ENCODE results near the gene TBC1D8. TPM values are rescaled to one million over a fixed set of nuclear protein-coding genes. Genes with fewer than 3 reads are reported as not detected.

Gene TBC1D8
- total RNA-seq, 1 experiment from 2014 or later = 139 TPM

DNA sequence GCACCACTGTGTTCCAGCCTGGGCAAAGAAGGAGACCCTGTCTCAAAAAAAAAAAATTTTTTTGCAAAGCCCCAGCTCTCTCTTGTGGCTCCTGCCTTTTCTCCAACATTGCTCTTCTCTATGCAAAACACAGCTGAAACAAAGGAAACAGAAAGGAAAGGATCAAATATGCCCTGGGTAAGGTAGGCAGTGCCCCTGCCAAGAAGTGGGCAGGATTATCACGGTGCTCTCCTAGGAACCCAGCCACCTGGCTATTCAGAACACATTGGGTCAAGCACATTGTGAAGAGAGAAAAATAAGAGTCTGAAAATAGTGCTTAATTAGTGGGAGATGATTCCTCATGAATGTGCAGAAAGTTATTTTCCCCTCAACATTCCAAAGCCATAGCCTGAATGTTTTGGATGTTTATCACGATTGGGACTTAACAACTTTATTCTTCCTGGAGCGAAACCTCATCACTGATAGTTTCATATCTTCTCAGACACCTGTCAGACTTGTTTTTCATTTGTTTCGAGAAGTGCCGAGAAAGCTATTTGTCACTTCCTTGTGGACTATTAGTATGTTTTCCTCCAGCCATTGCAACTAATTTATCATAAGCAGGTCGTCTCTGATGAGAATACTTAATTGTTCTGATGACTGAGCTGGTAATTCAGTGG, 191.8 kb downstream of the TBC1D8 start:
- ATAC-seq = no peak
- intact Hi-C loops (cut with micrococcal nuclease; ENCODE audit: unreplicated experiment) = no loop called here
- Histone ChIP-seq H3K9me3 (ENCODE audit: control insufficient read depth, insufficient read depth, low read depth, low read length) (no peaks in the 10 kb centered on the region), H3K4me3 (ENCODE audit: low read depth in 2 of 2, low read length in 2 of 2) (no peak overlapping the region), H3K27me3 (ENCODE audit: control insufficient read depth, insufficient read depth, low read length) (no peaks in the 10 kb centered on the region), H3K27ac (ENCODE audit: low read length) (no peak overlapping the region), H3K36me3 (ENCODE audit: control insufficient read depth, insufficient read depth, low read length) (no peaks in the 10 kb centered on the region), H3K4me1 (ENCODE audit: control insufficient read depth, insufficient read depth, low read length) (no peaks in the 10 kb centered on the region)
- TF ChIP-seq, protein P1, sequence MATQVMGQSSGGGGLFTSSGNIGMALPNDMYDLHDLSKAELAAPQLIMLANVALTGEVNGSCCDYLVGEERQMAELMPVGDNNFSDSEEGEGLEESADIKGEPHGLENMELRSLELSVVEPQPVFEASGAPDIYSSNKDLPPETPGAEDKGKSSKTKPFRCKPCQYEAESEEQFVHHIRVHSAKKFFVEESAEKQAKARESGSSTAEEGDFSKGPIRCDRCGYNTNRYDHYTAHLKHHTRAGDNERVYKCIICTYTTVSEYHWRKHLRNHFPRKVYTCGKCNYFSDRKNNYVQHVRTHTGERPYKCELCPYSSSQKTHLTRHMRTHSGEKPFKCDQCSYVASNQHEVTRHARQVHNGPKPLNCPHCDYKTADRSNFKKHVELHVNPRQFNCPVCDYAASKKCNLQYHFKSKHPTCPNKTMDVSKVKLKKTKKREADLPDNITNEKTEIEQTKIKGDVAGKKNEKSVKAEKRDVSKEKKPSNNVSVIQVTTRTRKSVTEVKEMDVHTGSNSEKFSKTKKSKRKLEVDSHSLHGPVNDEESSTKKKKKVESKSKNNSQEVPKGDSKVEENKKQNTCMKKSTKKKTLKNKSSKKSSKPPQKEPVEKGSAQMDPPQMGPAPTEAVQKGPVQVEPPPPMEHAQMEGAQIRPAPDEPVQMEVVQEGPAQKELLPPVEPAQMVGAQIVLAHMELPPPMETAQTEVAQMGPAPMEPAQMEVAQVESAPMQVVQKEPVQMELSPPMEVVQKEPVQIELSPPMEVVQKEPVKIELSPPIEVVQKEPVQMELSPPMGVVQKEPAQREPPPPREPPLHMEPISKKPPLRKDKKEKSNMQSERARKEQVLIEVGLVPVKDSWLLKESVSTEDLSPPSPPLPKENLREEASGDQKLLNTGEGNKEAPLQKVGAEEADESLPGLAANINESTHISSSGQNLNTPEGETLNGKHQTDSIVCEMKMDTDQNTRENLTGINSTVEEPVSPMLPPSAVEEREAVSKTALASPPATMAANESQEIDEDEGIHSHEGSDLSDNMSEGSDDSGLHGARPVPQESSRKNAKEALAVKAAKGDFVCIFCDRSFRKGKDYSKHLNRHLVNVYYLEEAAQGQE (IDR thresholded peaks at IDR 0.05; ENCODE audit: insufficient read depth in 1 of 2, low read depth in 2 of 2, low read length in 1 of 2) = no peak
- TF ChIP-seq POLR2AphosphoS5 (IDR thresholded peaks at IDR 0.05; ENCODE audit: low read depth, low read length) (no peak), SIN3A (IDR thresholded peaks at IDR 0.05; ENCODE audit: borderline replicate concordance, insufficient read depth, low read depth, low read length) (no peak)
- TF ChIP-seq, protein P2, sequence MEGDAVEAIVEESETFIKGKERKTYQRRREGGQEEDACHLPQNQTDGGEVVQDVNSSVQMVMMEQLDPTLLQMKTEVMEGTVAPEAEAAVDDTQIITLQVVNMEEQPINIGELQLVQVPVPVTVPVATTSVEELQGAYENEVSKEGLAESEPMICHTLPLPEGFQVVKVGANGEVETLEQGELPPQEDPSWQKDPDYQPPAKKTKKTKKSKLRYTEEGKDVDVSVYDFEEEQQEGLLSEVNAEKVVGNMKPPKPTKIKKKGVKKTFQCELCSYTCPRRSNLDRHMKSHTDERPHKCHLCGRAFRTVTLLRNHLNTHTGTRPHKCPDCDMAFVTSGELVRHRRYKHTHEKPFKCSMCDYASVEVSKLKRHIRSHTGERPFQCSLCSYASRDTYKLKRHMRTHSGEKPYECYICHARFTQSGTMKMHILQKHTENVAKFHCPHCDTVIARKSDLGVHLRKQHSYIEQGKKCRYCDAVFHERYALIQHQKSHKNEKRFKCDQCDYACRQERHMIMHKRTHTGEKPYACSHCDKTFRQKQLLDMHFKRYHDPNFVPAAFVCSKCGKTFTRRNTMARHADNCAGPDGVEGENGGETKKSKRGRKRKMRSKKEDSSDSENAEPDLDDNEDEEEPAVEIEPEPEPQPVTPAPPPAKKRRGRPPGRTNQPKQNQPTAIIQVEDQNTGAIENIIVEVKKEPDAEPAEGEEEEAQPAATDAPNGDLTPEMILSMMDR (IDR thresholded peaks at IDR 0.05) = no peak
- DNase-seq (ENCODE audit: low read depth, low spot score) = no peak
- no TSS peak for BruUV-seq (replicated peaks)
- POLR2A ChIA-PET = no interaction called here
- in situ Hi-C loops (cut with HindIII; ENCODE audit: low pct_unique_long_range_greater_than_20kb, low sequenced_read_pairs) = no loop called here
- CTCF ChIA-PET = no interaction called here

DNA sequence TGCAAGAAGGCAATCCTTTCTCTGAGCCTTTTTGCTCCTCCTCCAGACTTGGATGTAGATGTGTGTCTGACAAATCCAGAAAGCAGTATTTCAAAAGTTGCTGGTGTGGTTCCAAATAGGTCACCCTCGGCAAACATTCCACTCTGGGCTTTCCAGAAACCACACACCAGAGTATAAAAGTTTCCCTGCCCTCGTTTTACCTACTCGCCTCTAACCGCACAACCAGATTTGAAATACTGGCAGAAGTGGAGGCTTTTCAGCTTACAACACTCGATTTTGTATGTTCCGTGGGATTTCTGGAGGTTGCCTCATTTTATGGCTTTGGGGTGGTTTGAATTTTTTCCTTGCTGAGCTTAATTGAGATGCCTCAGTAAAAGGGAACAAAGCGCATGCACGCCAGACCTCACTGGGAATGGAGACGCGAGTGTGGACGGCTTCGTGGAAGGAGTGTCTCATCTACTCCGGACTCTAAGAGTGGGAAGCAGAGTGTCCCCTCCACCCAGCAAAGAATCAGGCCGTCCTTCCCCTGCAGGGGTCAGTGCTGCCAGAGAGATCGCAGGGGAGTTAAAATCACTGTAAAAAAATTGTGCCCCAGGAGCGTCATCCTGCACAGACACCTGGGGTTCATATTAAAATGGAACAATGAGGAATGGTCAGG, 193.1 kb downstream of the TBC1D8 start:
- no peak overlapping the region for H3K27ac ChIP-seq (ENCODE audit: low read length)
- intact Hi-C loops (cut with micrococcal nuclease; ENCODE audit: unreplicated experiment) = no loop called here
- ATAC-seq (no peak), DNase-seq (ENCODE audit: low read depth, low spot score) (no peak)
- no peaks in the 10 kb centered on the region for H3K4me1 ChIP-seq (ENCODE audit: control insufficient read depth, insufficient read depth, low read length)
- no peaks in the 10 kb centered on the region for H3K9me3 ChIP-seq (ENCODE audit: control insufficient read depth, insufficient read depth, low read depth, low read length)
- ChIA-PET CTCF (no interaction called here), POLR2A (no interaction called here)
- H3K36me3 ChIP-seq (ENCODE audit: control insufficient read depth, insufficient read depth, low read length) = no peaks in the 10 kb centered on the region
- H3K27me3 ChIP-seq (ENCODE audit: control insufficient read depth, insufficient read depth, low read length) = no peaks in the 10 kb centered on the region
- no TSS peak for BruUV-seq (replicated peaks)
- in situ Hi-C loops (cut with HindIII; ENCODE audit: low pct_unique_long_range_greater_than_20kb, low sequenced_read_pairs) = no loop called here
- TF ChIP-seq POLR2AphosphoS5 (IDR thresholded peaks at IDR 0.05; ENCODE audit: low read depth, low read length) (no peak), SIN3A (IDR thresholded peaks at IDR 0.05; ENCODE audit: borderline replicate concordance, insufficient read depth, low read depth, low read length) (no peak), TCF7L2 (IDR thresholded peaks at IDR 0.05; ENCODE audit: low read depth, low read length) (no peak)
- TF ChIP-seq, protein P1 (IDR thresholded peaks at IDR 0.05; ENCODE audit: insufficient read depth in 1 of 2, low read depth in 2 of 2, low read length in 1 of 2) = no peak
- TF ChIP-seq, protein P2 (IDR thresholded peaks at IDR 0.05) = no peak
- no peak overlapping the region for H3K4me3 ChIP-seq (ENCODE audit: low read depth in 2 of 2, low read length in 2 of 2)

Data from Panc1 (cell line).